ENCODE measurements around the gene VPS39. TPM values are rescaled to one million over a fixed set of nuclear protein-coding genes. Genes with fewer than 3 reads are reported as not detected.
A peak's percentile ranks its signal among the peaks of the same experiment; 100 is the strongest.

Gene VPS39
- total and polyA plus RNA-seq, 5 donors: 35.5 to 53.3 (median 46.0) TPM

GRCh38 chr15:42178056-42178455 is 30.0 kb downstream of the VPS39 start:
- intact Hi-C loops (cut with DNase I): no loop called here
- H3K9me3 ChIP-seq (ENCODE audit: control insufficient read depth, low read length): no peaks in the 10 kb centered on the region
- 88% methylated on average over 2 of the region's 2 CpGs for WGBS
- DNase-seq (no peak), ATAC-seq (no peak)
- no peaks in the 10 kb centered on the region for H3K27me3 ChIP-seq (ENCODE audit: control insufficient read depth, insufficient read depth)
- no peak overlapping the region for H3K4me3 ChIP-seq (ENCODE audit: low read length)
- H3K27ac ChIP-seq (ENCODE audit: low read length): no peak overlapping the region
- H3K4me1 ChIP-seq (ENCODE audit: control insufficient read depth, insufficient read depth, low read length): peaks cover 2% of the 10 kb centered on the region

- Histone ChIP-seq H3K9me3 (ENCODE audit: control insufficient read depth, low read length) (no peaks in the 10 kb centered on the region), H3K27me3 (ENCODE audit: control insufficient read depth, insufficient read depth) (no peaks in the 10 kb centered on the region), H3K27ac (ENCODE audit: low read length) (peak overlapping the region; percentile 64), H3K4me1 (ENCODE audit: control insufficient read depth, insufficient read depth, low read length) (peaks cover 4% of the 10 kb centered on the region), H3K4me3 (ENCODE audit: low read length) (no peak overlapping the region)
- ATAC-seq (peak; percentile 41 to 47), DNase-seq (no peak)
- WGBS: 46% methylated on average over 5 of the region's 5 CpGs
- intact Hi-C loops (cut with DNase I): no loop called here
Observed at GRCh38 chr15:42175671-42176070, 32.4 kb downstream of the VPS39 start.

- no peaks in the 10 kb centered on the region for H3K27me3 ChIP-seq (ENCODE audit: control insufficient read depth, insufficient read depth)
- no peak for ATAC-seq
- no peak overlapping the region for H3K4me3 ChIP-seq (ENCODE audit: low read length)
- intact Hi-C loops (cut with DNase I): no loop called here
- 72% methylated on average over 5 of the region's 5 CpGs for WGBS
- H3K9me3 ChIP-seq (ENCODE audit: control insufficient read depth, low read length): no peaks in the 10 kb centered on the region
- DNase-seq: no peak
- peaks cover 4% of the 10 kb centered on the region for H3K4me1 ChIP-seq (ENCODE audit: control insufficient read depth, insufficient read depth, low read length)
- H3K27ac ChIP-seq (ENCODE audit: low read length): no peak overlapping the region
Observed at GRCh38 chr15:42172475-42172874, 35.6 kb downstream of the VPS39 start.

DNA sequence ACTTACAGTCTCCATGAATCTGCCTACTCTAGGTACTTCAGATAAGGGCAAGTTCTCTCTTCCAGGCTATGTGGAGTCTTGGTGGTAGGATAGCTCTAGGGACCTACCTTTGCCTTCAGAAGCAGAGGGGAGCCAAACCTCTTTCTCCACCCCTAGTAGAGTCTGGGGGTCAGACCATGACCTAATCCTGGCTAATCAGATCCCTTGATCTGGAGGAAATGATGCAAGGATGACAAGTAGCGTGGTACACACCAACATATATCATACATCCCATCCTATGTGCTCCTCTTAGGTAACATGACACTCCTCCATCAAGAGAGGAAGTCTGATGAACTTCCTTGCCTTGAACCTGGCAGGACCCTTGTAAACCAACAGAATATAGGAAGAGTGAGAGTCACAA is 36.3 kb downstream of the VPS39 start:
- no peak for DNase-seq
- H3K4me1 ChIP-seq (ENCODE audit: control insufficient read depth, insufficient read depth, low read length): peaks cover 4% of the 10 kb centered on the region
- no peak overlapping the region for H3K27ac ChIP-seq (ENCODE audit: low read length)
- H3K9me3 ChIP-seq (ENCODE audit: control insufficient read depth, low read length): no peaks in the 10 kb centered on the region
- H3K27me3 ChIP-seq (ENCODE audit: control insufficient read depth, insufficient read depth): no peaks in the 10 kb centered on the region
- WGBS: 90% methylated on average over 1 of the region's 1 CpG
- H3K4me3 ChIP-seq (ENCODE audit: low read length): no peak overlapping the region
- ATAC-seq: no peak
- intact Hi-C loops (cut with DNase I): no loop called here

- Histone ChIP-seq H3K27me3 (ENCODE audit: control insufficient read depth, insufficient read depth) (no peaks in the 10 kb centered on the region), H3K4me1 (ENCODE audit: control insufficient read depth, insufficient read depth, low read length) (peaks cover 4% of the 10 kb centered on the region), H3K4me3 (ENCODE audit: low read length) (no peak overlapping the region), H3K9me3 (ENCODE audit: control insufficient read depth, low read length) (no peaks in the 10 kb centered on the region), H3K27ac (ENCODE audit: low read length) (peak overlapping the region; percentile 66)
- intact Hi-C loops (cut with DNase I): no loop called here
- ATAC-seq: peak; percentile 47 to 77
- DNase-seq: no peak
- WGBS: 30% methylated on average over 1 of the region's 1 CpG
Observed at GRCh38 chr15:42171122-42171521, 37.0 kb downstream of the VPS39 start.

GRCh38 chr15:42166225-42166940 is 41.7 kb downstream of the VPS39 start:
- no peaks in the 10 kb centered on the region for H3K27me3 ChIP-seq (ENCODE audit: control insufficient read depth, insufficient read depth)
- DNase-seq (no peak), ATAC-seq (no peak)
- H3K4me1 ChIP-seq (ENCODE audit: control insufficient read depth, insufficient read depth, low read length): peaks cover 2% of the 10 kb centered on the region
- H3K9me3 ChIP-seq (ENCODE audit: control insufficient read depth, low read length): no peaks in the 10 kb centered on the region
- WGBS: 89% methylated on average over 13 of the region's 13 CpGs
- intact Hi-C loops (cut with DNase I): no loop called here
- H3K27ac ChIP-seq (ENCODE audit: low read length): no peak overlapping the region
- no peak overlapping the region for H3K4me3 ChIP-seq (ENCODE audit: low read length)

GRCh38 chr15:42165106-42165505 is 43.0 kb downstream of the VPS39 start:
- no peaks in the 10 kb centered on the region for H3K4me1 ChIP-seq (ENCODE audit: control insufficient read depth, insufficient read depth, low read length)
- no peak overlapping the region for H3K27ac ChIP-seq (ENCODE audit: low read length)
- H3K27me3 ChIP-seq (ENCODE audit: control insufficient read depth, insufficient read depth): no peaks in the 10 kb centered on the region
- no peaks in the 10 kb centered on the region for H3K9me3 ChIP-seq (ENCODE audit: control insufficient read depth, low read length)
- DNase-seq (no peak), ATAC-seq (no peak)
- WGBS: 92% methylated on average over 6 of the region's 6 CpGs
- intact Hi-C loops (cut with DNase I): no loop called here
- H3K4me3 ChIP-seq (ENCODE audit: low read length): no peak overlapping the region

GRCh38 chr15:42163947-42164550 is 44.1 kb downstream of the VPS39 start:
- no peaks in the 10 kb centered on the region for H3K27me3 ChIP-seq (ENCODE audit: control insufficient read depth, insufficient read depth)
- H3K9me3 ChIP-seq (ENCODE audit: control insufficient read depth, low read length): no peaks in the 10 kb centered on the region
- H3K4me3 ChIP-seq (ENCODE audit: low read length): no peak overlapping the region
- intact Hi-C loops (cut with DNase I): no loop called here
- DNase-seq (no peak), ATAC-seq (no peak)
- no peak overlapping the region for H3K27ac ChIP-seq (ENCODE audit: low read length)
- H3K4me1 ChIP-seq (ENCODE audit: control insufficient read depth, insufficient read depth, low read length): no peaks in the 10 kb centered on the region
- 68% methylated on average over 4 of the region's 4 CpGs for WGBS

- DNase-seq: no peak
- intact Hi-C loops (cut with DNase I): no loop called here
- 95% methylated on average over 9 of the region's 9 CpGs for WGBS
Observed at GRCh38 chr15:42163291-42163690, 44.8 kb downstream of the VPS39 start.

DNA sequence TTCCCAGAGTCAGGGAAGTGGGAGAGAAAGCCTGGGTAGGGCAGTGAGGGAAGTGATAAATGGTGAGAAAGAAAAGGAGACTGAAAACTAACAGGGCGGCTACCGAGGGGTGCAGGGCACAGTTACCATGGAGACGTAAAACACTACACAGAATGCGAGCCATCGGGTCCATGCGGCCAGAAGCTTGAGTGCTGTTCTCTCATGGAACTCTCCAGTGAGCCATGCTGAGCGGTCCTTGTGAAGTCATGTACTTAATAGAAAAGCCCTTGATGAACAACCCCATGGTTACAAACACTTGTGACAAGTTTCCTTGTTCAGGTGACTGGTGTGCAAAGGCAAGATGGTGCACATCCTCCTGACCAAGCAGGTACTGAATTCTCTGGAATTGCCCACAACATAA is 48.0 kb downstream of the VPS39 start:
- no peaks in the 10 kb centered on the region for H3K27me3 ChIP-seq (ENCODE audit: control insufficient read depth, insufficient read depth)
- no peak overlapping the region for H3K27ac ChIP-seq (ENCODE audit: low read length)
- no peaks in the 10 kb centered on the region for H3K9me3 ChIP-seq (ENCODE audit: control insufficient read depth, low read length)
- DNase-seq (no peak), ATAC-seq (no peak)
- no peak overlapping the region for H3K4me3 ChIP-seq (ENCODE audit: low read length)
- intact Hi-C loops (cut with DNase I): no loop called here
- 82% methylated on average over 7 of the region's 7 CpGs for WGBS
- peaks cover 3% of the 10 kb centered on the region for H3K4me1 ChIP-seq (ENCODE audit: control insufficient read depth, insufficient read depth, low read length)

More at GRCh38 chr15:42163291-42163690, 44.8 kb downstream of the VPS39 start:
- H3K27ac ChIP-seq (ENCODE audit: low read length): no peak overlapping the region
- peaks cover 3% of the 10 kb centered on the region for H3K4me1 ChIP-seq (ENCODE audit: control insufficient read depth, insufficient read depth, low read length)
- H3K27me3 ChIP-seq (ENCODE audit: control insufficient read depth, insufficient read depth): no peaks in the 10 kb centered on the region
- no peak overlapping the region for H3K4me3 ChIP-seq (ENCODE audit: low read length)
- no peaks in the 10 kb centered on the region for H3K9me3 ChIP-seq (ENCODE audit: control insufficient read depth, low read length)
- ATAC-seq: no peak

- H3K27ac ChIP-seq (ENCODE audit: low read length): peak overlapping the region; percentile 55
- WGBS: 70% methylated on average over 18 of the region's 18 CpGs
- no peaks in the 10 kb centered on the region for H3K27me3 ChIP-seq (ENCODE audit: control insufficient read depth, insufficient read depth)
- H3K9me3 ChIP-seq (ENCODE audit: control insufficient read depth, low read length): no peaks in the 10 kb centered on the region
- no peak overlapping the region for H3K4me3 ChIP-seq (ENCODE audit: low read length)
- peaks cover 4% of the 10 kb centered on the region for H3K4me1 ChIP-seq (ENCODE audit: control insufficient read depth, insufficient read depth, low read length)
- intact Hi-C loops (cut with DNase I): no loop called here
- DNase-seq (peak; percentile 64 to 87 (median 80)), ATAC-seq (peak; percentile 64 to 65)
Observed at GRCh38 chr15:42159381-42160015, 48.6 kb downstream of the VPS39 start.
